HL-60 (cell line): ENCODE results near the gene IGSF23.

Source experiments
- POLR2AphosphoS5 ChIP-seq: IDR thresholded peaks from 2 replicates; pipeline ENCODE4 v1.6.1; 2012; ENCODE audit warnings: low read depth
- TF ChIP-seq, protein P1 (sequence below): IDR thresholded peaks from one replicate; pipeline ENCODE4 v1.5.1; 2011; ENCODE audit warnings: low read length, control low read depth, inconsistent platforms; ENCODE audit not compliant: insufficient read depth
- TF ChIP-seq, protein P2 (sequence below): IDR thresholded peaks from 2 replicates; pipeline ENCODE4 v1.6.1; 2012; ENCODE audit warnings: low read depth; ENCODE audit not compliant: insufficient replicate concordance

DNA sequence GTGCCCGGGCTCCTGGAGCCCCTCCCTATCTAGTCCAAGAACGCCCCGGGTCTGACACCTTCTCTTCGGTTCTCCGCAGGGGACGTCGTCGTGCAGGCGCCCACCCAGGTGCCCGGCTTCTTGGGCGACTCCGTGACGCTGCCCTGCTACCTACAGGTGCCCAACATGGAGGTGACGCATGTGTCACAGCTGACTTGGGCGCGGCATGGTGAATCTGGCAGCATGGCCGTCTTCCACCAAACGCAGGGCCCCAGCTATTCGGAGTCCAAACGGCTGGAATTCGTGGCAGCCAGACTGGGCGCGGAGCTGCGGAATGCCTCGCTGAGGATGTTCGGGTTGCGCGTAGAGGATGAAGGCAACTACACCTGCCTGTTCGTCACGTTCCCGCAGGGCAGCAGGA lies 33.8 kb downstream of the IGSF23 start:
- TF ChIP-seq POLR2AphosphoS5 = no peak
- TF ChIP-seq, protein P1, sequence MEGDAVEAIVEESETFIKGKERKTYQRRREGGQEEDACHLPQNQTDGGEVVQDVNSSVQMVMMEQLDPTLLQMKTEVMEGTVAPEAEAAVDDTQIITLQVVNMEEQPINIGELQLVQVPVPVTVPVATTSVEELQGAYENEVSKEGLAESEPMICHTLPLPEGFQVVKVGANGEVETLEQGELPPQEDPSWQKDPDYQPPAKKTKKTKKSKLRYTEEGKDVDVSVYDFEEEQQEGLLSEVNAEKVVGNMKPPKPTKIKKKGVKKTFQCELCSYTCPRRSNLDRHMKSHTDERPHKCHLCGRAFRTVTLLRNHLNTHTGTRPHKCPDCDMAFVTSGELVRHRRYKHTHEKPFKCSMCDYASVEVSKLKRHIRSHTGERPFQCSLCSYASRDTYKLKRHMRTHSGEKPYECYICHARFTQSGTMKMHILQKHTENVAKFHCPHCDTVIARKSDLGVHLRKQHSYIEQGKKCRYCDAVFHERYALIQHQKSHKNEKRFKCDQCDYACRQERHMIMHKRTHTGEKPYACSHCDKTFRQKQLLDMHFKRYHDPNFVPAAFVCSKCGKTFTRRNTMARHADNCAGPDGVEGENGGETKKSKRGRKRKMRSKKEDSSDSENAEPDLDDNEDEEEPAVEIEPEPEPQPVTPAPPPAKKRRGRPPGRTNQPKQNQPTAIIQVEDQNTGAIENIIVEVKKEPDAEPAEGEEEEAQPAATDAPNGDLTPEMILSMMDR = no peak
- TF ChIP-seq, protein P2, sequence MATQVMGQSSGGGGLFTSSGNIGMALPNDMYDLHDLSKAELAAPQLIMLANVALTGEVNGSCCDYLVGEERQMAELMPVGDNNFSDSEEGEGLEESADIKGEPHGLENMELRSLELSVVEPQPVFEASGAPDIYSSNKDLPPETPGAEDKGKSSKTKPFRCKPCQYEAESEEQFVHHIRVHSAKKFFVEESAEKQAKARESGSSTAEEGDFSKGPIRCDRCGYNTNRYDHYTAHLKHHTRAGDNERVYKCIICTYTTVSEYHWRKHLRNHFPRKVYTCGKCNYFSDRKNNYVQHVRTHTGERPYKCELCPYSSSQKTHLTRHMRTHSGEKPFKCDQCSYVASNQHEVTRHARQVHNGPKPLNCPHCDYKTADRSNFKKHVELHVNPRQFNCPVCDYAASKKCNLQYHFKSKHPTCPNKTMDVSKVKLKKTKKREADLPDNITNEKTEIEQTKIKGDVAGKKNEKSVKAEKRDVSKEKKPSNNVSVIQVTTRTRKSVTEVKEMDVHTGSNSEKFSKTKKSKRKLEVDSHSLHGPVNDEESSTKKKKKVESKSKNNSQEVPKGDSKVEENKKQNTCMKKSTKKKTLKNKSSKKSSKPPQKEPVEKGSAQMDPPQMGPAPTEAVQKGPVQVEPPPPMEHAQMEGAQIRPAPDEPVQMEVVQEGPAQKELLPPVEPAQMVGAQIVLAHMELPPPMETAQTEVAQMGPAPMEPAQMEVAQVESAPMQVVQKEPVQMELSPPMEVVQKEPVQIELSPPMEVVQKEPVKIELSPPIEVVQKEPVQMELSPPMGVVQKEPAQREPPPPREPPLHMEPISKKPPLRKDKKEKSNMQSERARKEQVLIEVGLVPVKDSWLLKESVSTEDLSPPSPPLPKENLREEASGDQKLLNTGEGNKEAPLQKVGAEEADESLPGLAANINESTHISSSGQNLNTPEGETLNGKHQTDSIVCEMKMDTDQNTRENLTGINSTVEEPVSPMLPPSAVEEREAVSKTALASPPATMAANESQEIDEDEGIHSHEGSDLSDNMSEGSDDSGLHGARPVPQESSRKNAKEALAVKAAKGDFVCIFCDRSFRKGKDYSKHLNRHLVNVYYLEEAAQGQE = no peak
